ENCODE measurements around the gene SPIN3. TPM values are rescaled to one million over a fixed set of nuclear protein-coding genes. Genes with fewer than 3 reads are reported as not detected.

SPIN3 gene
- total RNA-seq, 1 donor = 3.3 TPM

DNA sequence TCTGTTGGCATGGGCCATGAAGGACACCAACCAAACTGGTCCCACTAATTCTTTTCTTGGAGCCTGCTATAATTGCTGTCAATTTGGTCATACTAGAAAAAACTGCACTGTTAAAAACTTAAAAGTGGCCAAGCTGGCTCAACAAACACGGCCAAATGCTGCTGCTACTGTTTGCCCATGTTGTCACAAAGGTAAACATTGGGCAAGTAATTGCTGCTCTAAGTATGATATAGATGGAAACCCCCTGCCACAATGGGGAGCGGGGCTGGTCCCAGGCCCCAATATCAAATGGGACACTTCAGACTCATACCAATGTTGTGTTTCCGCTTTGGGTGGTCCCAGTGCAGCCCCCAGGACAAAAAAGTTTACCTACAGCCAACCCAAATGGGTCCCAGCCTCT lies 52.1 kb downstream of the SPIN3 start:
- Histone ChIP-seq H3K4me1 (ENCODE audit: insufficient read depth, low read length) (no peaks in the 10 kb centered on the region), H3K27me3 (ENCODE audit: insufficient read depth, low read length) (no peaks in the 10 kb centered on the region), H3K9me3 (ENCODE audit: low read depth, low read length) (no peaks in the 10 kb centered on the region), H3K4me3 (ENCODE audit: low read length) (no peak overlapping the region)

Other genes with a start within 250 kb of the SPIN3 start
- 5.1 TPM for gene SPIN2B, start 126.0 kb upstream of the SPIN3 start, total RNA-seq
- gene SPIN2A, start 141.9 kb upstream of the SPIN3 start, total RNA-seq = 0.10 TPM